Dendritic cell treated with granulocyte-macrophage colony-stimulating factor and Interleukin-4, amounts not matched to agents 40 ng/mL and 50 ng/mL, for 4 days (primary cell): ENCODE results near the gene MLLT3.
"Not testable (repeated sequence)": the region's sequence is repeated elsewhere in the genome, so short reads cannot be mapped to it uniquely, and the experiment has no call there.

Source experiments
- H3K27ac Mint-ChIP-seq: one replicate; pipeline ENCODE4 v1.8.0; 2022; ENCODE audit warnings: mild to moderate bottlenecking, mixed read lengths
- H3K27me3 Mint-ChIP-seq: one replicate; pipeline ENCODE4 v1.8.0; 2022; ENCODE audit warnings: mild to moderate bottlenecking, mixed read lengths
- H3K36me3 Mint-ChIP-seq: one replicate; pipeline ENCODE4 v1.8.0; 2022; ENCODE audit warnings: low read depth, mixed read lengths
- H3K4me1 Mint-ChIP-seq: one replicate; pipeline ENCODE4 v1.8.0; 2022; ENCODE audit warnings: low read depth, mixed read lengths
- H3K4me3 Mint-ChIP-seq: one replicate; pipeline ENCODE4 v1.8.0; 2022; ENCODE audit warnings: mild to moderate bottlenecking, moderate library complexity, mixed read lengths
- H3K9me3 Mint-ChIP-seq: one replicate; pipeline ENCODE4 v1.8.0; 2022; ENCODE audit warnings: mixed read lengths
- intact Hi-C: fragments of 100-400 bp; cut with micrococcal nuclease; formaldehyde crosslinking; loops from one replicate; pipeline ENCODE4 v1.15.0; 2022

Gene MLLT3

DNA sequence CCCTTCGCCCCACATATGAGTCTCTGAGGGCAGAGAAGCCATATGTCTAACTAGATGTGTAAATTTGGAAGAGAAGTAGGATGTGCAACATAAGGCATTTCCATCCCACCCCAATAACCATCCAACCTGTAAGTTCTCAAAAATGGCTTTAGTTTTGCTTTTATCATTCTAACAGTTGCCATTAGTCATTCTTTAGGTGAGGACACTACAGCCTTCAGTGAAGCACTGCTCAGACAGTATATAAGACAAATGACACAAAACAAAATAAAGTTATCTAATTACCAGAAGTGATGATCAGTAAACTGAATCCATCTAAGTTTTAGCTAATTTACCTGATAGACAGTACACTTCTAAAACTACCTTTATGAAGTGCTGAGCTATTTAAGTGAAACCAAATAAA is 23.9 kb downstream of the MLLT3 start:
- peaks cover 9% of the 10 kb centered on the region for H3K4me1 Mint-ChIP-seq
- H3K27me3 Mint-ChIP-seq = no peaks in the 10 kb centered on the region
- no peak overlapping the region for H3K4me3 Mint-ChIP-seq
- H3K27ac Mint-ChIP-seq = no peak overlapping the region
- no peaks in the 10 kb centered on the region for H3K36me3 Mint-ChIP-seq
- H3K9me3 Mint-ChIP-seq = no peaks in the 10 kb centered on the region
- intact Hi-C loops = no loop called here

DNA sequence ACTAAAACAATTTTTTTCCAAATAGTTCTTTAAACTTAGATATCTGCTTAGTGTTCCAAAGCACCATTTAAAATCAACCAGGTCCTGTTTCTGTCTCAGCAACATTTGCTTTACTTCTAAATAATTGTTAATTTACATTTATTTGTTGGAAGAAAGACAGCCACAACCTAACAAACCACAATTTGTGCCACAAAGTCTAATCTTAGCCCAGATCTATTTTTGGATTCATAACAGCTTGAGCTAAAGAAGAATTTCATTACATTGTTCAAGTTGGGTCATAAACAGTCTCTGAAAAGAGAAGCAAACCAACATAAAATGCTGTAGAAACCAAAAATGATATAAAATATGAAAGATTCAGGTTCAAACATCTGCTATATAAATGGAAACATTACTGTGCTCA is 24.4 kb downstream of the MLLT3 start:
- Mint-ChIP-seq H3K9me3 (no peaks in the 10 kb centered on the region), H3K4me3 (no peak overlapping the region), H3K36me3 (no peaks in the 10 kb centered on the region), H3K27me3 (no peaks in the 10 kb centered on the region), H3K27ac (no peak overlapping the region), H3K4me1 (peaks cover 9% of the 10 kb centered on the region)
- intact Hi-C loops = no loop called here

DNA sequence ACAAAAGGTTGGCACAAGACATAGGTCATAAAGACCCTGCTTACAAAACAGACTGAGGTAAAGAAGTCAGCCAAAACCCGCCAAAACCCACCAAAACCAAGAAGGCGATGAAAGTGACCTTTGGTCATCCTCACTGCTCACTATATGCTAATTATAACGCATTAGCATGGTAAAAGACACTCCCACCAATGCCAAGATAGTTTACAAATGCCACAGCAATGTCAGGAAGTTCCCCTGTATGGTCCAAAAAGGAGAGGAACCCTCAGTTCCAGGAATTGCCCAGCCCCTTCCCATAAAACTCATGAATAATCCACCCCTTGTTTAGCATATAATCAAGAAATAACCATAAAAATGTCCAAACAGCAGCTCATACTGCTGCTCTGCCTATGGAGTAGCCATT is 27.7 kb downstream of the MLLT3 start:
- no peak overlapping the region for H3K27ac Mint-ChIP-seq
- H3K4me1 Mint-ChIP-seq = no peaks in the 10 kb centered on the region
- intact Hi-C loops = no loop called here
- no peak overlapping the region for H3K4me3 Mint-ChIP-seq
- peaks cover 9% of the 10 kb centered on the region for H3K9me3 Mint-ChIP-seq
- H3K36me3 Mint-ChIP-seq = no peaks in the 10 kb centered on the region
- no peaks in the 10 kb centered on the region for H3K27me3 Mint-ChIP-seq

DNA sequence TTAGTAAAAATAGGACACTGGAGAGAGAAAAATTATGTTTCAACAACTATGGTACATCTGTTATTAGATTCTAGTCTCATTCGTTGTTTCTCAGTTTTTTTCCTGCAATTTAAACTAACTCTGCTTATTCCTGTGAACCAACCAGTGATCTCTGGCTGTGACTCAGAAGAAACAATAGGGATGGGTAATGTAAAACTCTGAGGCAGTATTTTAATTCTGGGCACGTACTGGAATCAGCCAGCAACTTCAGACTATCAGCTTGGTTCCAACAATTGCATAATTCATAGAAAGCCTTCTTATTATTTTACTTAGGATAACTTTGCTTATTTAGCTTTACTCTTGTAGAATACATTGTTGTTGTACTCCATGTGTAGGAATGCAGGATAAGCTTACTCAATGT is 28.8 kb downstream of the MLLT3 start:
- H3K27ac Mint-ChIP-seq = no peak overlapping the region
- no peak overlapping the region for H3K4me3 Mint-ChIP-seq
- no peaks in the 10 kb centered on the region for H3K27me3 Mint-ChIP-seq
- H3K36me3 Mint-ChIP-seq = no peaks in the 10 kb centered on the region
- H3K9me3 Mint-ChIP-seq = peaks cover 9% of the 10 kb centered on the region
- no peaks in the 10 kb centered on the region for H3K4me1 Mint-ChIP-seq
- intact Hi-C loops = no loop called here

DNA sequence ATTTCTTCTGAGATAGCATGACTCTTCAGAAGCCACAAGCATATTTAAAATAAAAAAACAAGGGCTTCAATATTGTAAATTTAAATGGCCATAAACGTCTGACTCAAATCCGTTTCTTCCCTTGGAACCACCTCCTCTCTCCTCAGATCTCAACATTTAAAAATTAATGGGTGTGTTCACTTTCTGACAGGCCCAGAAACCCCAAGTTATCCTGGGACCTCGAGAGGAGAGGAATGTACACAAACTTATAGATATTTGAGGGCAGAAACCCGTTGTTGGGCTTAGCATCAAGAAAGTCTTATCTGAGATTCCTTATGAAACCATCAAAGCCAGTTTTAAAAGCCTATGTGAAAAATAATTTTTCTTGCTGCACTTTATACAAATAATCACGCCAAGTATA is 29.2 kb downstream of the MLLT3 start:
- peaks cover 9% of the 10 kb centered on the region for H3K9me3 Mint-ChIP-seq
- H3K27ac Mint-ChIP-seq = no peak overlapping the region
- no peak overlapping the region for H3K4me3 Mint-ChIP-seq
- H3K36me3 Mint-ChIP-seq = no peaks in the 10 kb centered on the region
- no peaks in the 10 kb centered on the region for H3K4me1 Mint-ChIP-seq
- H3K27me3 Mint-ChIP-seq = no peaks in the 10 kb centered on the region
- intact Hi-C loops = no loop called here

DNA sequence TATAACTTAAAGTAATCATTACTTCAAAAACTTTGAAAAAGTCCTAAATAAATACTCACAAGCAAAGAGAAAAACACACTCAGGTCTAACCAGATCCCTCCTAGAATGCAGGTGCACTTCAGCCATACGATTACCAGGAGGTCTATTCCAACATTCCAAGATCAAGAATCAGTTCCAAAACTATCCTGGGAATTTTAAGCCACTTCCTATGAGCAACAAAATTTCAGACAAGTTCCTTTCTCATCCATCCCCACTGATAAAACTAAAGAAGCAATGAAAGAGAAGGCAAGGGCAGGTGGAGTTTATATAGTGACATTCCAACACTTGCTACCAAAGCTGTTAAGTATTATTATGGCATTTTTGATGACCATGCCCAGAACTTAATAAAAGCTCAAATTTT is 29.6 kb downstream of the MLLT3 start:
- Mint-ChIP-seq H3K4me3 (no peak overlapping the region), H3K9me3 (peaks cover 9% of the 10 kb centered on the region), H3K4me1 (no peaks in the 10 kb centered on the region), H3K36me3 (no peaks in the 10 kb centered on the region), H3K27ac (no peak overlapping the region), H3K27me3 (no peaks in the 10 kb centered on the region)
- intact Hi-C loops = no loop called here

DNA sequence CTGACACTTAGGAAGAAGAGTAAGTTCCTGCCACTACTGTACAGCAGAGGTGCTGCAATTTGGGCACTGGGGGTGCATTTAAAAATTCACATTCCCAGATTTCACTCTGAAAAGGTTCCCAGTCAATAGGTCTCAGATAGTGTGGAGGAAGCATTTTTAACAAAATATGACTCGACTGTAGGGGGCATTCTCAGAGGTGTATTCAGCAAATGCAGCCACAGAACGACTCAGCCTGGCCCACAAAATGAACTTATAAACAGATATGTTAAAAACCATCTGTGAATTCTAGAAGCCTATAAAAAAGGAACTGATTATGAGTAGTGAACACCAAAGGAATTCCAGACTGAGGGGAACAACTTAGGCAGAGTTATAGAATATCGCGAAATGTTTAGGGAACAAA is 31.1 kb downstream of the MLLT3 start:
- H3K36me3 Mint-ChIP-seq = no peaks in the 10 kb centered on the region
- no peaks in the 10 kb centered on the region for H3K27me3 Mint-ChIP-seq
- no peak overlapping the region for H3K27ac Mint-ChIP-seq
- no peak overlapping the region for H3K4me3 Mint-ChIP-seq
- peaks cover 9% of the 10 kb centered on the region for H3K9me3 Mint-ChIP-seq
- H3K4me1 Mint-ChIP-seq = no peaks in the 10 kb centered on the region
- intact Hi-C loops = no loop called here

DNA sequence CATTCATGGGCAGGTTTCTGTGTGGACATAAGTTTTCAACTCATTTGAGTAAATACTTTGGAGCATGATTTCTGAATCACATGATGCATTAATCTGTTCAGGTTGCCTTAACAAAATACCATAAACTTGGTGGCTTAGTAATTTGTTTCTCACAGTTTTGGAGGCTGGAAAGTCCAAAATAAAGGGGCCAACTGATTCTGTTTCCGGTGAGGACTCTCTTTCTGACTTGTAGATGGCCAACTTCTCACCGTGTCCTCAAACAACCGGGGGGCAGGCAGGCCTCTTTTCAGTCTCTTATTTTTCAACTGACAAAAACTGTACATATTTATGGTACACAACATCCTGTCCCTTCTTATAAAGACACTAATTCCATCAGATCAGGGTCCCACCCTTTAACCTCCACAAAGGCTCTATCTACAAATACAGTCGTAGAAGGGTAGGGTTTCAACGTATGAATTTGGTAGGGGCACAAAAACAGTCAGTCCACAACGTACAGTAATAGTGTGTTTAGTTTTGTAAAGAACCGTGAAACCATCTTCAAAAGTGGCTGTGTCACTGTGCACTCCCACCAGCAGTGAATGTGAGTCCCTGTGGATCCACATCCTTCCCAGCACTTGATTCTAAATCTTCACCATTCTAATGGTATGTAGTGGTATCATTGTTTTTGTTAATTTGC is 37.2 kb downstream of the MLLT3 start:
- Mint-ChIP-seq H3K36me3 (no peaks in the 10 kb centered on the region), H3K27me3 (no peaks in the 10 kb centered on the region), H3K27ac (no peak overlapping the region), H3K4me3 (no peak overlapping the region), H3K4me1 (peaks cover 1% of the 10 kb centered on the region), H3K9me3 (peaks cover 1% of the 10 kb centered on the region)
- intact Hi-C loops = no loop called here

DNA sequence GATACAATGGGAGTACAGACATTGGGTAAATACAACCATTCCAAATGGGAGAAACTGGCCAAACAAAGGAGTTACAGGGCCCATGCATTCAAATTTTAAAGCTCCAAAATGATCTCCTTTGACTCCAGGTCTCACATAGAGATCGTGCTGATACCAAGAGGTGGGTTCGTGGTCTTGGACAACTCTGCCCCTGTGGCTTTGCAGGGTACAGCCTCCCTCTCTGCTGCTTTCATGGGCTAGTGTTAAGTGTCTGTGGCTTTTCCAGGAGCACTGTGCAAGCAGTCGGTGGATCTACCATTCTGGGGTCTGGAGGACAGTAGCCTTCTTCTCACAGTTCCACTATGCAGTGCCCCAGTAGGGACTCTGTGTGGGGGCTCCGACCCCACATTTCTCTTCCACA is 39.2 kb downstream of the MLLT3 start:
- H3K4me3 Mint-ChIP-seq, H3K4me1 Mint-ChIP-seq, H3K27me3 Mint-ChIP-seq, H3K9me3 Mint-ChIP-seq, intact Hi-C loops, H3K27ac Mint-ChIP-seq, H3K36me3 Mint-ChIP-seq: not testable (repeated sequence)

DNA sequence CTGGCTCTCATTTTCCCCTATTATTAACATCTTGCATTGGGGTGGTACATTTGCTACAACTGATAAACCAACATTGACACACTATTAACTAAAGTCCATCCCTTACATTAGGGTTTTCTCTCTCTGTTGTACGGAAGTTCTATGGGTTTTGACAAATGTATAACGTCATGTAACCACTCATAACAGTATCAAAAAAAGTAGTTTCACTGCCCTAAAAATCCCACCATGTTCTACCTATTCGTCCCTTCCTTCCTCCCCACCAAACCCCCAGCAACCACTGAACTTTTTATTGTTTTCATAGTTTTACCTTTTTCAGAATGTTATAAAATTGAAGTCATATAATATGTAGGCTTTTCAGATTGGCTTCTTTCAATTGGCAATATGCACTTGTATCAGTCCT is 40.1 kb downstream of the MLLT3 start:
- intact Hi-C loops = no loop called here
- no peak overlapping the region for H3K27ac Mint-ChIP-seq
- H3K4me3 Mint-ChIP-seq = no peak overlapping the region
- no peaks in the 10 kb centered on the region for H3K36me3 Mint-ChIP-seq
- H3K9me3 Mint-ChIP-seq = no peaks in the 10 kb centered on the region
- H3K27me3 Mint-ChIP-seq = no peaks in the 10 kb centered on the region
- peaks cover 8% of the 10 kb centered on the region for H3K4me1 Mint-ChIP-seq

DNA sequence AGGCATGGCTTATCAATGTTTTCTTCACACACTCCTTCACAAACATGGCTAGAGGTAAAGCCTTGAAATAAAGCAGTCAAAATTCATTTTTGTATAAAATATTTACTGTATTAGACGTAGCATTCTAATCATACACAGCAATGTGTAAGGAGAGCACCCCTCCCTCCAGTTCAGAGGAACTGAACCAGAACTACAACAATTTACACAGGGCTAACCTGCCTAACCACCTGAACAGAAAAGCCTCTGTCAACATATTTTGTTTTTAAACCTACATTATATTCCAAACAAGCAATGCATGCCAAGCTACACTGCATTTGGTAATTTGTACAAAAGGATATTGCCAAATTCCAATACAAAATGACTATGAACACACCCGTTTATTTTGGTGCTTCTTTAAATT is 41.6 kb downstream of the MLLT3 start:
- no peaks in the 10 kb centered on the region for H3K36me3 Mint-ChIP-seq

DNA sequence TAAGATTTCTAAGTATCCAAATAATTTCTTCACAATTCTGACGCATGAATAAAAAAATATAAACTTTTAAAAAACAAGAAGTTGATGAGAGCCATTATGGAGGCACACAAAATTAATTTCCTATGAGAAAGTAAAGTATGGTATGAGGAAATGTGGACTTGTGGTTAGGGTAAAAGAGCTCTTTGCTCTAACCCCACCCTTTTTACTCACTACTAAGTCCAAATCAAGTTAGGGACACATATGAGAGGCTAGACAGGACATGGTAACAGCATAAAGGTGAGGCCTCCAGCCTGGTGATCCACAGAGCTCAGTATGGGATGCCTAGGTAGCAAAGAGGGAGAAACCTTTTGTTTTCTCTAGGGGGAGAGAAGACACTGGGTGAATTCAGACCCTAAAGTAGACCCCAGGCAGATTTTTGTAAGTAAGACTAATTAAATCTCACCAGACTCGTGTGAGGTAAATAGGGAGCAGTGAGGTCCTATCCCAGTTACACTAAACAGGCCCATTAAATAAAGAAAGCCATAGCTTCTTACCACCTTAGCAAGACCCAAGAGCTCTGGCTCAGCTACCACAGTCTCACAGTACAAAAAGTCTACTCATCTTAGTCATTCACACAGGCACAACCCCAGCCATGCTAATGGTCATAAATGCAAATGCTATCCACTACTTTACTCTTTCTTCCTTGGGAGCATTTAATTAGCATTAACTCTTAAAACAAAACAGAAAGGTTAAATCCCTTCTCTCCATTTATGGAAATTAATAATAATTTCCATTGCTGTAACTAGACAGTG is 42.6 kb downstream of the MLLT3 start:
- Mint-ChIP-seq H3K4me3 (no peak overlapping the region), H3K36me3 (no peaks in the 10 kb centered on the region), H3K27ac (no peak overlapping the region), H3K27me3 (no peaks in the 10 kb centered on the region), H3K9me3 (peaks cover 17% of the 10 kb centered on the region), H3K4me1 (peaks cover 8% of the 10 kb centered on the region)
- intact Hi-C loops = no loop called here

More for the DNA sequence above, 41.6 kb downstream of the MLLT3 start:
- Mint-ChIP-seq H3K27ac (no peak overlapping the region), H3K4me1 (peaks cover 8% of the 10 kb centered on the region), H3K9me3 (peaks cover 10% of the 10 kb centered on the region), H3K4me3 (no peak overlapping the region), H3K27me3 (no peaks in the 10 kb centered on the region)
- intact Hi-C loops = no loop called here

DNA sequence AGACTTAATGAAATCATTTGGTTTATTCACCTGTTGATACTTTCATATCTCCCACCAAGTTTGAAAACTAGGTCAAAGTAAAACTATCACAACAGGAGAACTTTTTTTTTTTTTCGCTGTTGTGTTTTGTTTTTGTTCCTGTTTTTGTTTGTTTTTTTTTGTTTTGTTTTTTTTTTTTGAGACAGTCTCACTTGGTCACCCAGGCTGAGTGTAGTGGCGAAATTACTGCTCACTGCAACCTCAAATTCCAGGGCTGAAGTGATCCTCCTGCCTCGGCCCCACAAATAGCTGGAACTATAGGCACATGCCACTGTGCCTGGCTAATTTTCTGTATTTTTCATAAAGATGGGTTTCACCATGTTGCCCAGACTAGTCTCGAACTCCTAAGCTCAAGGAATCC is 49.3 kb downstream of the MLLT3 start:
- intact Hi-C loops = no loop called here
- H3K9me3 Mint-ChIP-seq = peaks cover 19% of the 10 kb centered on the region
- H3K4me1 Mint-ChIP-seq = no peaks in the 10 kb centered on the region
- no peaks in the 10 kb centered on the region for H3K36me3 Mint-ChIP-seq
- no peaks in the 10 kb centered on the region for H3K27me3 Mint-ChIP-seq
- no peak overlapping the region for H3K4me3 Mint-ChIP-seq
- no peak overlapping the region for H3K27ac Mint-ChIP-seq

DNA sequence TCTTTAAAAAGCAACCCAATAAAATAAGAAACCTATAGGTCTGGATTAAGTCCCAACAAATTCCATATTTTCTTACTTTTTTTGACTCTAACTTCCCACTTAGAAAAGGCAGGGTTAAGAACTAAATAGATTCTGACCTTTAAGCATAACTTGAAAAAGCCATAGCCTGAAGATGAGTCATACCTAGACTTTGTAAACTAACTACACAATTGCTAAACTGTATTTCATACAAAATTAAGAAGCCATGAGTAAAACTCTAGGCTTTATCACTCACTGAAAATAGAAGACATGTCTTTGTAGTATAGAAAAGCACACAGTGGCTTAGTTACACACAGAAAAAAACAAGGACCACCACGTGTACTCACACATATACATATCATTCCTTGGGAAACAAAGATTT is 51.5 kb downstream of the MLLT3 start:
- peaks cover 9% of the 10 kb centered on the region for H3K9me3 Mint-ChIP-seq
- no peak overlapping the region for H3K4me3 Mint-ChIP-seq
- no peaks in the 10 kb centered on the region for H3K36me3 Mint-ChIP-seq
- no peaks in the 10 kb centered on the region for H3K4me1 Mint-ChIP-seq
- intact Hi-C loops = no loop called here
- H3K27ac Mint-ChIP-seq = no peak overlapping the region
- no peaks in the 10 kb centered on the region for H3K27me3 Mint-ChIP-seq

DNA sequence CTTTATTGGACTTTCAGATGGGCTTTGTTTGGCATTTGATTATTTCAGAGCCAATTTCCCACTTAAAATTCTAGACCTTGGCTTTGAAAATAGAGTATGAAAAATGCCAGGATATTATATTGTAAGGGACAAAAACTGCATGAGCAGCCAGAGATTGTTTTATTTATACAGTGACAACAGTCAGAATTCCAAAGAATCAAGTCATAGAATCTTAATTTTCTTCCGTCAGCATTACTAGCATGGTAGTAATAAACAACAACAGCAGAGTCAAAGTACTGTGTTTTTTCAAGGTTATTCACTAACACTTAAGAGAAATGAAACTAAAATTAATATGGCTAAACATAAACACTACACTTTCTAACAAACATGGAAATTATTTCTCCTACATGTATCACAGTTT is 52.2 kb downstream of the MLLT3 start:
- intact Hi-C loops = no loop called here
- Mint-ChIP-seq H3K4me1 (no peaks in the 10 kb centered on the region), H3K4me3 (no peak overlapping the region), H3K36me3 (no peaks in the 10 kb centered on the region), H3K9me3 (peaks cover 5% of the 10 kb centered on the region), H3K27ac (no peak overlapping the region), H3K27me3 (no peaks in the 10 kb centered on the region)
